IgD-negative memory B cell (primary cell): ENCODE data around the gene NR4A3. TPM values are rescaled to one million over a fixed set of nuclear protein-coding genes. Genes with fewer than 3 reads are reported as not detected.

ENCODE experiments used
- H3K27ac Mint-ChIP-seq, 3 donors: one replicate each; pipeline ENCODE4 v1.8.0; 2020 to 2022; ENCODE audit warnings: mild to moderate bottlenecking in 3 of 3, mixed read lengths in 3 of 3, moderate library complexity in 1 of 3
- H3K27me3 Mint-ChIP-seq: one replicate; pipeline ENCODE4 v1.8.0; 2021; ENCODE audit warnings: mixed read lengths
- H3K36me3 Mint-ChIP-seq: one replicate; pipeline ENCODE4 v1.8.0; 2020; ENCODE audit warnings: mild to moderate bottlenecking, mixed read lengths
- H3K4me1 Mint-ChIP-seq, 3 donors: one replicate each; pipeline ENCODE4 v1.8.0; 2020 to 2022; ENCODE audit warnings: mixed read lengths in 3 of 3, mild to moderate bottlenecking in 1 of 3
- H3K4me3 Mint-ChIP-seq, 4 donors: one replicate each; pipeline ENCODE4 v1.8.0; 2020 to 2022; ENCODE audit warnings: mild to moderate bottlenecking in 4 of 4, mixed read lengths in 4 of 4, moderate library complexity in 3 of 4
- H3K9me3 Mint-ChIP-seq, 3 donors: one replicate each; pipeline ENCODE4 v1.8.0; 2020 to 2021; ENCODE audit warnings: mixed read lengths in 3 of 3, mild to moderate bottlenecking in 1 of 3
- polyA plus RNA-seq: library from polyadenylated mRNA; unstranded; fragments of 300-500 nt; fragmentation: Illumina TruSeq; gene quantifications from one replicate; pipeline ENCODE4 v1.2.3, GENCODE V29; 2021

Gene NR4A3
- polyA plus RNA-seq, 1 donor from 2014 or later: 0.60 TPM

- Mint-ChIP-seq H3K27ac (peak overlapping the region in 1 of 3 donors; percentile 9), H3K4me1 (peaks cover 5 to 15% (median 12%) of the 10 kb centered on the region in 3 donors), H3K27me3 (no peaks in the 10 kb centered on the region), H3K4me3 (no peak overlapping the region), H3K9me3 (no peaks in the 10 kb centered on the region), H3K36me3 (peaks cover 11% of the 10 kb centered on the region)
Measured at GRCh38 chr9:99807956-99808355, 13.7 kb upstream of the NR4A3 start.

GRCh38 chr9:99808454-99808853 is 13.2 kb upstream of the NR4A3 start:
- Mint-ChIP-seq H3K4me3 (no peak overlapping the region), H3K27ac (no peak overlapping the region), H3K4me1 (peaks cover 5 to 15% (median 12%) of the 10 kb centered on the region in 3 donors), H3K36me3 (peaks cover 7% of the 10 kb centered on the region), H3K27me3 (no peaks in the 10 kb centered on the region), H3K9me3 (no peaks in the 10 kb centered on the region)

- Mint-ChIP-seq H3K4me1 (peaks cover 7 to 15% (median 12%) of the 10 kb centered on the region in 3 donors), H3K36me3 (peaks cover 7% of the 10 kb centered on the region), H3K9me3 (no peaks in the 10 kb centered on the region), H3K4me3 (no peak overlapping the region), H3K27me3 (no peaks in the 10 kb centered on the region), H3K27ac (no peak overlapping the region)
Measured at GRCh38 chr9:99809586-99810319, 11.9 kb upstream of the NR4A3 start.

GRCh38 chr9:99811172-99811571 is 10.5 kb upstream of the NR4A3 start:
- Mint-ChIP-seq H3K4me3 (no peak overlapping the region), H3K4me1 (peaks cover 7 to 15% (median 12%) of the 10 kb centered on the region in 3 donors), H3K27me3 (no peaks in the 10 kb centered on the region), H3K27ac (no peak overlapping the region), H3K36me3 (peaks cover 7% of the 10 kb centered on the region), H3K9me3 (no peaks in the 10 kb centered on the region)

- Mint-ChIP-seq H3K4me3 (no peak overlapping the region), H3K4me1 (peaks cover 7 to 15% (median 12%) of the 10 kb centered on the region in 3 donors), H3K27me3 (no peaks in the 10 kb centered on the region), H3K27ac (no peak overlapping the region), H3K36me3 (peaks cover 7% of the 10 kb centered on the region), H3K9me3 (no peaks in the 10 kb centered on the region)
Measured at GRCh38 chr9:99811598-99812383, 9.9 kb upstream of the NR4A3 start.

- Mint-ChIP-seq H3K27ac (no peak overlapping the region), H3K9me3 (no peaks in the 10 kb centered on the region), H3K4me1 (peaks cover 7 to 14% (median 9%) of the 10 kb centered on the region in 3 donors), H3K4me3 (no peak overlapping the region), H3K36me3 (peaks cover 4% of the 10 kb centered on the region), H3K27me3 (no peaks in the 10 kb centered on the region)
Measured at GRCh38 chr9:99813739-99814138, 7.9 kb upstream of the NR4A3 start.

- H3K4me1 Mint-ChIP-seq: peaks cover 10 to 18% (median 11%) of the 10 kb centered on the region in 3 donors
- peaks cover 4% of the 10 kb centered on the region for H3K36me3 Mint-ChIP-seq
- H3K27me3 Mint-ChIP-seq: no peaks in the 10 kb centered on the region
- no peaks in the 10 kb centered on the region for H3K9me3 Mint-ChIP-seq
- H3K27ac Mint-ChIP-seq: no peak overlapping the region
- H3K4me3 Mint-ChIP-seq: no peak overlapping the region
Measured at GRCh38 chr9:99814359-99814758, 7.3 kb upstream of the NR4A3 start.

GRCh38 chr9:99816392-99816791 is 5.3 kb upstream of the NR4A3 start:
- Mint-ChIP-seq H3K36me3 (no peaks in the 10 kb centered on the region), H3K9me3 (no peaks in the 10 kb centered on the region), H3K27me3 (no peaks in the 10 kb centered on the region), H3K4me1 (peaks cover 10 to 20% (median 13%) of the 10 kb centered on the region in 3 donors), H3K27ac (no peak overlapping the region), H3K4me3 (peak overlapping the region in 1 of 4 donors; percentile 50)

GRCh38 chr9:99818500-99818899 is 3.2 kb upstream of the NR4A3 start:
- Mint-ChIP-seq H3K4me3 (peak overlapping the region; percentile 94 to 100 (median 98)), H3K4me1 (peaks cover 16 to 22% (median 22%) of the 10 kb centered on the region in 3 donors), H3K36me3 (no peaks in the 10 kb centered on the region), H3K9me3 (no peaks in the 10 kb centered on the region), H3K27me3 (peaks cover 14% of the 10 kb centered on the region), H3K27ac (peak overlapping the region; percentile 96 to 99 (median 99))

GRCh38 chr9:99819123-99819855 is 2.4 kb upstream of the NR4A3 start:
- H3K4me3 Mint-ChIP-seq: peak overlapping the region; percentile 94 to 100 (median 98)
- peaks cover 16 to 25% (median 25%) of the 10 kb centered on the region in 3 donors for H3K4me1 Mint-ChIP-seq
- H3K9me3 Mint-ChIP-seq: no peaks in the 10 kb centered on the region
- H3K27ac Mint-ChIP-seq: peak overlapping the region; percentile 96 to 99 (median 99)
- peaks cover 22% of the 10 kb centered on the region for H3K27me3 Mint-ChIP-seq
- no peaks in the 10 kb centered on the region for H3K36me3 Mint-ChIP-seq

GRCh38 chr9:99819856-99820684 is 1.6 kb upstream of the NR4A3 start:
- H3K27ac Mint-ChIP-seq: peak overlapping the region; percentile 99
- H3K4me3 Mint-ChIP-seq: peak overlapping the region; percentile 94 to 100 (median 98)
- H3K9me3 Mint-ChIP-seq: no peaks in the 10 kb centered on the region
- H3K4me1 Mint-ChIP-seq: peaks cover 21 to 31% (median 30%) of the 10 kb centered on the region in 3 donors
- peaks cover 29% of the 10 kb centered on the region for H3K27me3 Mint-ChIP-seq
- H3K36me3 Mint-ChIP-seq: no peaks in the 10 kb centered on the region

GRCh38 chr9:99820685-99821395 is 845 bp upstream of the NR4A3 start:
- peak overlapping the region; percentile 99 for H3K27ac Mint-ChIP-seq
- H3K4me3 Mint-ChIP-seq: peak overlapping the region; percentile 94 to 100 (median 98)
- H3K4me1 Mint-ChIP-seq: peaks cover 23 to 36% (median 35%) of the 10 kb centered on the region in 3 donors
- no peaks in the 10 kb centered on the region for H3K36me3 Mint-ChIP-seq
- H3K27me3 Mint-ChIP-seq: peaks cover 35% of the 10 kb centered on the region
- H3K9me3 Mint-ChIP-seq: no peaks in the 10 kb centered on the region

GRCh38 chr9:99822109-99822805 is 572 bp downstream of the NR4A3 start:
- Mint-ChIP-seq H3K4me3 (peak overlapping the region; percentile 94 to 100 (median 98)), H3K27me3 (peaks cover 46% of the 10 kb centered on the region), H3K36me3 (no peaks in the 10 kb centered on the region), H3K4me1 (peaks cover 32 to 36% (median 36%) of the 10 kb centered on the region in 3 donors), H3K9me3 (no peaks in the 10 kb centered on the region), H3K27ac (peak overlapping the region; percentile 99)
